H1 (cell line): ENCODE data around the gene LEPR. TPM values are rescaled to one million over a fixed set of nuclear protein-coding genes. Genes with fewer than 3 reads are reported as not detected.

Experiments
- CTCF ChIA-PET: fragments of 300-600 bp; sonication (Branson Sonifier 250); formaldehyde crosslinking; loops from one replicate; lab custom pipeline; 2021; ENCODE audit not compliant: partially characterized antibody; lab: Charles Lee
- POLR2A ChIA-PET: fragments of 300-600 bp; sonication (Branson Sonifier 250); formaldehyde crosslinking; loops from one replicate; lab custom pipeline; 2021; ENCODE audit warnings: inconsistent platforms; ENCODE audit not compliant: partially characterized antibody; lab: Charles Lee
- DNase-seq, 2 experiments: peaks; one replicate each; pipeline versions ENCODE4 v3.0.0 to v3.0.0-alpha.2; 2010 to 2022; ENCODE audit warnings: low spot score in 2 of 2, low read depth in 1 of 2, mixed read lengths in 1 of 2
- FAIRE-seq: peaks from 2 replicates; lab custom pipeline; 2011; peaks lifted over from hg19 to GRCh38; lab: Jason Lieb, UNC
- H2AFZ ChIP-seq: 2 replicates; pipeline ENCODE4 v1.8.1; 2012; ENCODE audit warnings: low read length, inconsistent platforms
- H2AK5ac ChIP-seq: 2 replicates; pipeline ENCODE4 v1.6.1; 2013; ENCODE audit warnings: low read depth, low read length
- H2BK120ac ChIP-seq: replicated peaks from 2 replicates; pipeline ENCODE3; 2013; ENCODE audit warnings: low read depth, low read length, inconsistent platforms
- H2BK12ac ChIP-seq: 2 replicates; pipeline ENCODE4 v1.6.1; 2013; ENCODE audit warnings: low read depth, low read length
- H2BK15ac ChIP-seq: 2 replicates; pipeline ENCODE4 v1.6.1; 2013; ENCODE audit warnings: low read length
- H2BK20ac ChIP-seq: 2 replicates; pipeline ENCODE4 v1.6.1; 2013; ENCODE audit warnings: low read length
- H2BK5ac ChIP-seq: 2 replicates; pipeline ENCODE4 v1.6.1; 2013; ENCODE audit warnings: low read depth, low read length
- H3K14ac ChIP-seq: 2 replicates; pipeline ENCODE4 v1.6.1; 2013; ENCODE audit warnings: inconsistent platforms; ENCODE audit not compliant: insufficient read length
- H3K18ac ChIP-seq: 2 replicates; pipeline ENCODE4 v1.6.1; 2013; ENCODE audit warnings: low read length; ENCODE audit errors: extremely low read depth
- H3K23ac ChIP-seq: 2 replicates; pipeline ENCODE4 v1.6.1; 2013; ENCODE audit warnings: inconsistent platforms; ENCODE audit not compliant: insufficient read length
- H3K23me2 ChIP-seq: 2 replicates; pipeline ENCODE4 v1.6.1; 2013; ENCODE audit warnings: low read depth, low read length
- H3K27ac ChIP-seq: 2 replicates; pipeline ENCODE4 v1.6.1; 2011; ENCODE audit warnings: low read depth, low read length, inconsistent platforms
- H3K27me3 ChIP-seq, 4 experiments: replicated peaks in 1 of 4; 1 replicate in 1 of 4; 2 replicates in 3 of 4; pipeline versions ENCODE4 v1.6.1 to v1.8.1; 2011 to 2013; ENCODE audit warnings: low read length in 3 of 4, mild to moderate bottlenecking in 3 of 4, inconsistent platforms in 2 of 4, mixed read lengths in 2 of 4, moderate library complexity in 1 of 4; ENCODE audit not compliant: control insufficient read depth in 3 of 4, insufficient read depth in 3 of 4; ENCODE audit errors: extremely low read depth in 1 of 4
- H3K36me3 ChIP-seq, 4 experiments: 2 replicates each; pipeline versions ENCODE4 v1.6.1 to v1.8.1; 2011 to 2013; ENCODE audit warnings: mild to moderate bottlenecking in 4 of 4, low read length in 3 of 4, moderate library complexity in 2 of 4, control low read depth in 1 of 4, inconsistent platforms in 1 of 4; ENCODE audit not compliant: insufficient read depth in 4 of 4, control insufficient read depth in 2 of 4
- H3K4ac ChIP-seq: replicated peaks from 2 replicates; pipeline ENCODE3; 2013; ENCODE audit warnings: low read length, low read depth, mixed read lengths, inconsistent platforms; ENCODE audit not compliant: insufficient read length
- H3K4me1 ChIP-seq, 4 experiments: replicated peaks in 1 of 4; 1 replicate in 1 of 4; 2 replicates in 3 of 4; pipeline versions ENCODE4 v1.6.1 to v1.8.1; 2011 to 2013; ENCODE audit warnings: low read length in 3 of 4, inconsistent platforms in 2 of 4, mixed read lengths in 1 of 4; ENCODE audit not compliant: insufficient read depth in 4 of 4, control insufficient read depth in 3 of 4
- H3K4me2 ChIP-seq, 2 experiments: 2 replicates each; pipeline versions ENCODE4 v1.6.1 to v1.8.1; 2011 to 2013; ENCODE audit warnings: low read depth in 2 of 2, low read length in 2 of 2, control low read depth in 1 of 2, inconsistent platforms in 1 of 2, mild to moderate bottlenecking in 1 of 2; ENCODE audit not compliant: insufficient read depth in 1 of 2
- H3K4me3 ChIP-seq, 4 experiments: fragments of 200-600, 300-600 bp in 1 of 4; sonication (generic), shearing (Covaris generic), sonication (Bioruptor Twin) in 1 of 4; 2 replicates each; pipeline versions ENCODE4 v1.5.1 to v1.8.1; 2011 to 2016; ENCODE audit warnings: low read length in 4 of 4, low read depth in 3 of 4, control low read depth in 2 of 4, inconsistent platforms in 2 of 4, mild to moderate bottlenecking in 2 of 4, mixed read lengths in 1 of 4, moderate library complexity in 1 of 4; ENCODE audit not compliant: insufficient read depth in 2 of 4; ENCODE audit errors: extremely low read depth in 1 of 4
- H3K56ac ChIP-seq: replicated peaks from 2 replicates; pipeline ENCODE3; 2013; ENCODE audit warnings: low read depth, mild to moderate bottlenecking, mixed read lengths, low read length, inconsistent platforms; ENCODE audit not compliant: insufficient read length
- H3K79me1 ChIP-seq: 2 replicates; pipeline ENCODE4 v1.6.1; 2013; ENCODE audit warnings: low read depth, low read length, control low read depth
- H3K79me2 ChIP-seq, 2 experiments: 2 replicates each; pipeline versions ENCODE4 v1.6.1 to v1.8.1; 2012 to 2013; ENCODE audit warnings: low read length in 2 of 2, mild to moderate bottlenecking in 2 of 2, inconsistent platforms in 1 of 2; ENCODE audit not compliant: insufficient read depth in 2 of 2, control insufficient read depth in 1 of 2
- H3K9ac ChIP-seq, 4 experiments: replicated peaks in 1 of 4; 1 replicate in 1 of 4; 2 replicates in 3 of 4; pipeline versions ENCODE4 v1.6.1 to v1.8.1; 2011 to 2013; ENCODE audit warnings: low read depth in 3 of 4, low read length in 3 of 4, control low read depth in 2 of 4, mild to moderate bottlenecking in 2 of 4, moderate library complexity in 2 of 4, inconsistent platforms in 1 of 4; ENCODE audit errors: extremely low read depth in 1 of 4
- H3K9me3 ChIP-seq, 2 experiments: 2 replicates each; pipeline versions ENCODE4 v1.6.1 to v1.8.1; 2012 to 2013; ENCODE audit warnings: mild to moderate bottlenecking in 2 of 2, moderate library complexity in 2 of 2, control low read depth in 1 of 2, inconsistent platforms in 1 of 2, low read depth in 1 of 2, low read length in 1 of 2, mixed read lengths in 1 of 2; ENCODE audit not compliant: insufficient read depth in 2 of 2
- H4K20me1 ChIP-seq, 2 experiments: replicated peaks in 1 of 2; 2 replicates each; pipeline versions ENCODE3 to v1.8.1; 2011 to 2013; ENCODE audit warnings: inconsistent platforms in 2 of 2, low read length in 2 of 2, mild to moderate bottlenecking in 1 of 2; ENCODE audit not compliant: insufficient read depth in 2 of 2, control insufficient read depth in 1 of 2
- H4K5ac ChIP-seq: 2 replicates; pipeline ENCODE4 v1.6.1; 2013; ENCODE audit warnings: low read length, low read depth, mixed read lengths, inconsistent platforms; ENCODE audit not compliant: insufficient read length
- H4K8ac ChIP-seq: 2 replicates; pipeline ENCODE4 v1.8.0; 2013; ENCODE audit warnings: mild to moderate bottlenecking, moderate library complexity, low read length, inconsistent platforms; ENCODE audit not compliant: insufficient read depth; ENCODE audit errors: extremely low read depth
- H4K91ac ChIP-seq: replicated peaks from 2 replicates; pipeline ENCODE3; 2013; ENCODE audit warnings: low read length, mixed read lengths, inconsistent platforms; ENCODE audit not compliant: insufficient read length
- CHD1 ChIP-seq: IDR thresholded peaks from 2 replicates; pipeline ENCODE4 v1.6.1; 2012; ENCODE audit warnings: low read depth, low read length, improper control_type of control experiment
- KDM5A ChIP-seq: fragments of 200-600 bp; IDR thresholded peaks from 2 replicates; pipeline ENCODE4 v1.7.1; 2012; ENCODE audit warnings: mild to moderate bottlenecking, low read length, inconsistent platforms, mixed read lengths
- RBBP5 ChIP-seq: IDR thresholded peaks from 2 replicates; pipeline ENCODE4 v1.7.1; 2012; ENCODE audit warnings: low read depth, mild to moderate bottlenecking, inconsistent platforms, low read length, moderate library complexity, borderline replicate concordance
- TAF1 ChIP-seq: IDR thresholded peaks from 2 replicates; pipeline ENCODE4 v1.6.1; 2011; ENCODE audit warnings: mild to moderate bottlenecking, low read depth, low read length
- TAF7 ChIP-seq: optimal IDR thresholded peaks from 2 replicates; pipeline ENCODE3; 2011; ENCODE audit warnings: low read depth, mild to moderate bottlenecking, inconsistent platforms, low read length, moderate library complexity, borderline replicate concordance
- TEAD4 ChIP-seq: IDR thresholded peaks from 2 replicates; pipeline ENCODE4 v1.6.1; 2012; ENCODE audit warnings: low read depth, low read length, inconsistent platforms, mixed read lengths
- WGBS, 2 experiments: shearing (Covaris generic) in 1 of 2; methylation state at CpG; one replicate each; pipeline versions ENCODE4 v1.1.6 to v1.1.7; 2013 to 2015; ENCODE audit warnings: low lambda C conversion rate in 2 of 2, mixed read lengths in 2 of 2, inconsistent platforms in 1 of 2, low coverage in 1 of 2, missing lambda C conversion rate in 1 of 2; ENCODE audit not compliant: insufficient replicate concordance in 2 of 2, insufficient coverage in 1 of 2, insufficient read length in 1 of 2; ENCODE audit errors: extremely low coverage in 1 of 2, missing lambda C conversion rate in 1 of 2; 5-methylcytosine and 5-hydroxymethylcytosine counted together
- polyA plus RNA-seq, 7 experiments: library from polyadenylated mRNA; depleted of rRNA in 3 of 7; stranded (reverse) in 5 of 7; unstranded in 2 of 7; fragments of >200 nt in 5 of 7; fragments of 200-250 nt in 2 of 7; gene quantifications; 1 replicate in 5 of 7; 2 replicates in 1 of 7; 4 replicates in 1 of 7; pipeline versions ENCODE4 v1.2.1 to v1.2.3, GENCODE V29; 2011 to 2013; ENCODE audit warnings: missing spikeins in 2 of 7, mixed read lengths in 2 of 7
- total RNA-seq: library from RNA; stranded (reverse); fragmentation: NEBNext Ultra II Directional; extraction: Animal tissue kit (Norgen Biotek cat#: 25700); gene quantifications from 2 replicates; pipeline ENCODE4 v1.2.1, GENCODE V29; 2021
- TF ChIP-seq, protein P1 (sequence below): IDR thresholded peaks from 2 replicates; pipeline ENCODE4 v1.6.1; 2012; ENCODE audit warnings: inconsistent platforms

Gene LEPR
- total and polyA plus RNA-seq, 2 of the 8 experiments (the other 6 are each of a cell fraction or from before 2014, with no cell fraction given) = 1.3 to 3.9 TPM

DNA sequence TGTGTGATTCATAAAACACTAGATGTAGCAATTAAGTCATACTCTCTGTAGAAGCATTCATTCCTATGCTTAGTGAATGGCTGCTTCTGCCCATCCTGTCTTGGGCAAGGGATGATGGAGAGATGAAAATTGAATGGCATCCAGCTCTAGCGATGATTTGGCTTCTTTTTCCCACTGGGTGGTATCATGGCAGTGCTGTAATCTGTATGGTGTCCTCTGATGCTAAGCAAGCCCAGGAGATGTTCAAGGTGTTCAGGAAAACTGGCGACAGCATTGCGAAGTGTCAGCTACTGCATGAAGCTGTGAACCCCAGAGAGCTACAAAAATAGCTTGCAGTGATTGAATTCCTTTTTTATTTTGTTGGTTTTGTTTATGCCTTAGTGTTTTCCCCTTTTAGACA is 48.9 kb upstream of the LEPR start:
- TF ChIP-seq TAF7 (no peak), TAF1 (no peak), CHD1 (no peak), TEAD4 (no peak), KDM5A (no peak), RBBP5 (no peak)
- TF ChIP-seq, protein P1, sequence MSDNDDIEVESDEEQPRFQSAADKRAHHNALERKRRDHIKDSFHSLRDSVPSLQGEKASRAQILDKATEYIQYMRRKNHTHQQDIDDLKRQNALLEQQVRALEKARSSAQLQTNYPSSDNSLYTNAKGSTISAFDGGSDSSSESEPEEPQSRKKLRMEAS = no peak
- H3K18ac ChIP-seq = no peak overlapping the region
- no peak overlapping the region for H3K27ac ChIP-seq
- H3K27me3 ChIP-seq = no peaks in the 10 kb centered on the region
- H2AFZ ChIP-seq = no peak overlapping the region
- H4K5ac ChIP-seq = no peak overlapping the region
- no peak overlapping the region; the same call in 1 of the 2 replicates for H4K8ac ChIP-seq
- no peaks in the 10 kb centered on the region for H3K4me1 ChIP-seq
- H3K79me2 ChIP-seq = no peaks in the 10 kb centered on the region
- H2BK5ac ChIP-seq = no peak overlapping the region
- H4K91ac ChIP-seq = no peak overlapping the region
- H3K9ac ChIP-seq = no peak overlapping the region
- no peak overlapping the region for H3K4ac ChIP-seq
- no peak overlapping the region for H2BK120ac ChIP-seq
- no peak overlapping the region for H2BK20ac ChIP-seq
- no peak overlapping the region for H3K4me2 ChIP-seq
- H2AK5ac ChIP-seq = no peak overlapping the region
- no peaks in the 10 kb centered on the region for H3K23me2 ChIP-seq
- H3K14ac ChIP-seq = no peak overlapping the region
- H2BK15ac ChIP-seq = no peak overlapping the region
- no peak overlapping the region for H3K56ac ChIP-seq
- POLR2A ChIA-PET = no interaction called here
- H3K36me3 ChIP-seq = no peaks in the 10 kb centered on the region
- H2BK12ac ChIP-seq = no peak overlapping the region
- FAIRE-seq (no peak), DNase-seq (no peak)
- CTCF ChIA-PET = interaction anchor here (0.8 to 2.0 kb wide), 6 partner anchors 9 to 51 kb away, joined by 3 to 4 read pairs (median 4); no protein-coding TSS in a partner anchor
- H3K23ac ChIP-seq = no peak overlapping the region
- WGBS, 2 experiments = 94% methylated on average over 3 of the region's 3 CpGs; no CpG with 5 or more reads in 1 of the 2 experiments
- no peaks in the 10 kb centered on the region for H3K79me1 ChIP-seq
- no peaks in the 10 kb centered on the region for H3K9me3 ChIP-seq
- H3K4me3 ChIP-seq = no peak overlapping the region
- no peaks in the 10 kb centered on the region for H4K20me1 ChIP-seq
